GM19372 (cell line): ENCODE measurements around the gene TMED5.

Experiments
- ATAC-seq: cut with Tn5 transposase; IDR thresholded peaks from one replicate; pipeline ENCODE4 v1.9.1; 2021; ENCODE audit warnings: mild to moderate bottlenecking, low read depth, moderate library complexity; ENCODE audit not compliant: unreplicated experiment

Gene TMED5

DNA sequence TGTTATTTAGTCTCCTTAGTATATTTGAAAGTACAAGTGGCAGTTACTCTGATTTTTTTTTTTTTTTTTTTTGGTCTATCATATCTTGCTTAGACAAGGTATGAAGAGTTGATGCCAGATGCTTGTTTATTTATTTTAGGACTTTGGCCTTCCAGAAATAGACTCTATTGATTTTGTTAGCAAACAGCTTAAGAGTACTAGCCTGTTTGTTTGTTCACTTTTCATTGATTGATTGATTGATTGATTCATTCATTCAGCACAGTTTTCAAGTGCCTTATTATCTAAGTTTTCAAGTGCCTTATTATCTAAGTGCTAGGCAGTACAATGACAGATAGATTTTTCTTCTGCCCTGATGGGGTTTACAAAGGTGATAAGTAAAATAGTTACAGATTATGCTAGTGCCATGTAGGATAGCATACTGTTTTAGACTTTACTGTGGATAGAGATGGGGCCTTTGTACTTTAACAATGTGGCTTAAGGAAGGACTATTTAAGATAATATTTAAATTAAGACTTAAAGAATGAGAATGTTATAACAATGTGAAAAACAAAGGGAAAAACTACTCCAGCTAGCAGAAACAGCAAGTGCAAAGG, 50.6 kb downstream of the TMED5 start:
- ATAC-seq, result no peak

DNA sequence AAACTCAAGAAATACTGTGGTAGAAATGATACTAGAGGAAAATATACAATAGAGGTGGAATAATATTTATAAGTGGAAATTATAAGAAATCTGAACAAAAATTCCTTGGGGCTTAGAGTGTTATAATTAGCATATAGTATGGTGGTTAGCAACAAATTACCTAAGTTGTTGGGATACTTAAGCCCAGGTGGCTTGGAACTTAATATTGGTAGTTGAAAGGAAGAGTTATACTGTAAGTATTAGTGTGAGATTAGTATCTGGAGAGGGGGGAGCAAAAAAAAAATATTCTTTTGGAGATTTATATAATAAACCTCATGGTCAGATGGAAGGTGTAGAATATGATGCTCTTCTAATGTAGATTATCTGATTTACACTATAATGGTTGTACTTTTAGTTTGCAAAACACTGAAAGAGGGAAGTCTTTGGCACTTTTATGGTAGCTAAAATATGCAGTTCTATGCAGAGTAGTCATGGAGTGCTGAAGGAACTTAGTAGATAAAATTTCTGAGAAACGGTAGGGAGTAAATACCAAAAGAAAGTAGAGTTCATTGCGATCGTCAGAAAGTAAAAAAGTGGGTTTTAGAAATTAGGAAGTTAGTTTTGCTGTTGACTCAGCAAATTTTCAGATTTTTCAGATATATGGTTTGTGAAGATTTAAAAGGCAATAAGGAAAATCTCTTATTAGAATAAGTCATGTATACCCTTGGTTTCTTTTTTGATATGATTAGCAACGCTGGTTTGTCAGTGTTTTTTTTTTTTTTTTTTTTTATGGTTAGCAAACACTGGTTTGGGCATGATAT, 55.5 kb downstream of the TMED5 start:
- no peak for ATAC-seq

DNA sequence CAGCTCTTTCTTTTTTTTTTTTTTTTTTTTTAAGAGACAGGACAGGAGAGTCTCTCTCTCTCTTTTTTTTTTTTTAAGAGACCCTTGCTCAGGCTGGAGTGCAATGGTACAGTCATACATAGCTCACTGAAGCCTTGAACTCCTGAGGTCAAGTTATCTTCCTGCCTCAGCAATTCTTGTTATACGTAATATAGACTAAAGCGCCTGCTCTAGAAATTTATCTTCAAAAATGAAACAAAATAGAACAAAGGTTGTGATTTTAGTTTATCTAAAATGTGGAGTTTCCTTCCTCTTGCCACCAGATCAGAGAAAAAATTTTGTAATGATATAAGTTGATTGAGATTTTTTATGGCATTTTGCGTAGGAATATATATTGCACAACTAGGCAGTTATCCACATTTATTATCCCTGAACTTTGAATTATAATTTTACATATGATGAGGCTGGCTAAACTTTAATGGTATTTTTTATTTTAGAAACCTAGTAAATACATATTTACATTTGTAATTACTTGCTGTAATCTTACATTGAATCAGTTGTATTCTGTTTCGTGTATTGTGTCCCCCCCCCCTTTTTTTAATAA, 56.9 kb downstream of the TMED5 start:
- no peak for ATAC-seq

DNA sequence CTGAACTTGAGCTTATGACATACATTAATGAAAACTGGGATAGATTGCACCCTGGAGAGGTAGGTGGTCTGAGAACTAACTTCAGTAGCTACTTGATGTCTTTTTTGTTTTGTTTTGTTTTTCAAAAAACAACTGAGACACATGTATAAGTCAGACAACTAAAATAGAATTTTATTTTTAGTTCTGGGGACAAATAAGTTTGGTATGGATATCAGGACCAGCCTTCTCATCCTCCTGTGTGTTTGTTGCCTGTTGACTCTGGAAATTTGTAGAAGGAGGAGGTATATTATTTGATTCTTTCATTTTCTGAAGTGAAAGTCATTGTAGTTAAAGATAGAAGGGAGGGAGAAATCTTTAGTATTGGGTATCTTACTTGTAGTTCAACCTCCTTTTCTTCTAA, 59.6 kb downstream of the TMED5 start:
- ATAC-seq, result no peak

DNA sequence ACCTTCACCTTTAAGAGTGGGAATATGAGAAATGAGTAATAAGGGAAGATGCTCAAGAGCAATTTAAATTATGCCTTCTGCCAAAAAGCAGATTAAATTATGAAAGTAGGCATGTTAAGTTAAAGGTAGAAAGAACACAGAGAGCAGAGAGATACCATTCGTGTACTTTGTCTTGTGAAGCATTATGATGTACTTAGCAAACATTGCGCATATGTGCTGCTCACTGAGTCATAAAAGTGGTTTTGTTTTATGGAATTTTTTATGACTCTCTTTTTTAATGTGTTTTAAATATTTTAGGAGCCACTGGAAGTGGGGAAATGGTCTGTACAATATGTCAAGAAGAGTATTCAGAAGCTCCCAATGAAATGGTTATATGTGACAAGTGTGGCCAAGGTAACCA, 65.8 kb downstream of the TMED5 start:
- no peak for ATAC-seq

DNA sequence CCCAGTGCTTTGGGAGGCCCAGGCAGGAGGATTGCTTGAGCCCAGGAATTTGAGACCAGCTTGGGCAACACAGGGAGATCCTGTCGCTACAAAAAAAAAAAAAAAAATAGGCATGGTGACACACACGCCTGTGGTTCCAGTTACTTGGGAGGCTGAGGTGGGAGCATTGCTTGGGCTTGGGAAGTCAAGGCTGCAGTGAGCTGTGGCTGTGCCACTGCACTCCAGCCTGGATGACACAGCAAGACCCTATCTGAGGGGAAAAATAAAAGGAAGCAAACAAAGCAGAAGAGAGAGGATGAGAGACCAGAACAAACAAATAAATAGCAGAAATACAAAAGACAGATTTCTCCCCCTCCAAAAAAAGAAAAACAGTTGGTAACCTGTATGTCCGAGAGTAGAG, 67.1 kb downstream of the TMED5 start:
- no peak for ATAC-seq

DNA sequence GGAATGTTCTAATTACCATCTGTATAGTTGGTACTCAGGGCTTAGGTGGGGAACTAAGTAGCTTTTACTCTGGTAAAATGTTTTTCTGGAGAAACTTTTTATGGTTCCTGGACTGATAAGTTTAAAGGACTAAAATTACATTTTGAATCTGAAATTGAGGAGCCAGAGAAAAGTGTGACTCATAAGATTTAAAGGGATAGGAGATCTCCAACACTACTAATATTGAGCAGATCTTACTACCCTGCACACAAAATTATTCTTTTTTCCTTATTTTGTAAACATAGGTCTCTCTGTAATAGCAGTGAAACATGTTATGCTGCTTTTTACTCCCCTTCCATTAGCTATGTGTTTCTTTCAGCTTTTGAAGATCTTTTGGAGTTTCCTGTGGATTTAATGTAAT, 68.7 kb downstream of the TMED5 start:
- no peak for ATAC-seq

DNA sequence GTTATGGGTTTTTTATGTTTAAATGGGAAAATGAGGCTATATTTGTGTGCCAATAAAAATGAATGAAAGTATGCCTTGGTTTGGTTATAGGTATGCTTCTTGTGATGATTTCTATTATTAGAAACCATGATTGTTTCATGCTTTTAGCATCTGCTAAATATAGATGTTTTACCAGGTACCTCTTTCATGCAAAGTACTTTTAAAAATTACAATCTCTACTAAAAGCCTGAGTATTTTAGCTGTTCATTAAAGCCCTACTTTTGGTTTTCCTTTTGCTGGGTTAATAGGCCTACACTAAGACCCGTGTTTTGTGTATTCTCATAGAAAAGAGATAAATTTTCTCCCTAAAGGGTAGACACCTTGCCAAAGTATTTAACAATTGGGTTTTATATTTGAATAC, 69.1 kb downstream of the TMED5 start:
- ATAC-seq, result no peak

DNA sequence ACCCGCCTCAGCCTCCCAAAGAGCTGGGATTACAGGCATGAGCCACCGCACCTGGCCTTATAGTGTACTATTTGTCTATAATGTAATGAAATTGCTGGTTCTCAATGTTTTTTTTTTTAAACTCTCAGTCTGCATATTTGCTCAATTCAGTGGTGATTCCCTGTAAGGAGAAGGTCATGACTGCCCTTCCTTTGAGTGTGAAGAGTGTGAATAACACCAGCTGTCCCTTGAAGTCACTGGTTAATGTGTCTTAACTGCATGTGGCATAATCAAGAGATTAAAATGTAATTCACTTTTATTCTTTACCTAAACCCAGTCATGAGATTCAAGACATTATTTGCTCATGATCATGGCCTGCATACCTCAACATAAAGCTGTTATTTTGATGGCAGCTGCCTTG, 70.6 kb downstream of the TMED5 start:
- ATAC-seq, result no peak

DNA sequence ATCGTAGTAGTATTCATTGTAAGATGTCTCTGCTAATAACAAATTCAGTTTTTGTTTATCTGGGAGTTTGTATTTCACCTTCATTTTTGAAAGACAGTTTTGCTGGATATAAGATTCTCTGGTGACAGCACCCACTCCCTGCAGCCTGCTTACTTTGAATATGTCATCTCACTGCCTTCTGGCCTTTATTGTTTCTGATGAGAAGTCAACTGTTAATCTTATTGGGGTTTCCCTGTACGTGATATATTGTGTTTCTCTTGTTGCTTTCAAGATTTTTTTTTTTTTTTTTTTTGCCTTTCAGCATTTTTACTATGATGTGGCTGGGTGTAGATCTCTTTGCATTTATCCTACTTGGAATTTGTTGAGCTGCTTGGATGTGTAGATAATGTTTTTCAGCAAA, 71.9 kb downstream of the TMED5 start:
- ATAC-seq, result no peak

DNA sequence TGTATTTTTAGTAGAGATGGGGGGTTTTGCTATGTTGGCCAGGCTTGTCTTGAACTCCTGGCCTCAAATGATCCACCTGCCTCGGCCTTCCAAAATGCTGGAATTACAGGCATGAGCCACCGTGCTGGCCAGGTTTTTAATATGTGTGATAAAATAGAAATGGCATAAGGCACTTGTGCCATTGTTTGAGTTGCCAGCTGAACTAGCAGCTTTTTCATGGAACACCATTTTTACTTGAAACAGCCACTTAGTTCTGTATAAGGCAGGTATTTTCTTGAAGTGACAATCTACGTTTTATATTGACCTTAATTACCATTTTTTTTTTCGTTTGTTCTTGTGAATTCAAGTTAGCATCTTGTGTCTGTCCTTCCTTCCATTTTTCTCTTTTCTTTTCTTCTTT, 72.8 kb downstream of the TMED5 start:
- no peak for ATAC-seq

DNA sequence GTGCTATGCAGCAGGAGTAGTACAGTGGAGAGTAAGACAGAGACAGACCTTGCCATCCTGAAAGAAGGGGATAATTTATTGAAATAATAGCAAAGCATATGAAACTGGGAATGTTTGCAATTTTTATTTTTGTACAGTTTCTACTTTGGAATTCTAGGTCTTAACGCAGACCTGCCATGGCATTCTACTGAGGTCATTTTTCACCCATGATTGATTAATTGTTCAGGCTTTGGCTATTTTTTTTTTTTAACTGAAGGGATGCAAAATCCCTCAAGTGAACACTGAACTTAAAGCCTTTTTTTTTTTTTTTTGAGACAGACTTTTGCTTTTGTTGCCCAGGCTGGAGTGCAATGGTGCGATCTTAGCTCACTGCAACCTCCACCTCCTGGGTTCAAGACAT, 74.0 kb downstream of the TMED5 start:
- no peak for ATAC-seq

DNA sequence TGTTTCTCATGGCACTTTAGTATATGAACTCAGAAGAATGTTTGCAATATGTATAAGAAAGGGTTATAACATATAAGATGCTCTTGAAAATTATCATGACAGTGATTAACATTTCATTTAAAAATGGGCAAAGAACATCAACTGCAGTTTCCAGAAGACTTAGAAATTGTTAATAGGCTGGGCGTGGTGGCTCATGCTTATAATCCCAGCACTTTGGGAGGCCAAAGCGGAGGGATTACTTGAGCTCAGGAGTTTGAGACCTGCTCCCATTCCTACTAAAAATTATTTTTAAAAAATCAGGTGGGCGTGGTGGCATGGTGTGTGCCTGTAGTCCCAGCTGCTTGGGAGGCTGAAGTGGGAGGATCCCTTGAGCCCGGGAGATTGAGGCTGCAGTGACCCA, 78.1 kb downstream of the TMED5 start:
- ATAC-seq, result no peak
